ENCODE data around the gene SYTL3.

DNA sequence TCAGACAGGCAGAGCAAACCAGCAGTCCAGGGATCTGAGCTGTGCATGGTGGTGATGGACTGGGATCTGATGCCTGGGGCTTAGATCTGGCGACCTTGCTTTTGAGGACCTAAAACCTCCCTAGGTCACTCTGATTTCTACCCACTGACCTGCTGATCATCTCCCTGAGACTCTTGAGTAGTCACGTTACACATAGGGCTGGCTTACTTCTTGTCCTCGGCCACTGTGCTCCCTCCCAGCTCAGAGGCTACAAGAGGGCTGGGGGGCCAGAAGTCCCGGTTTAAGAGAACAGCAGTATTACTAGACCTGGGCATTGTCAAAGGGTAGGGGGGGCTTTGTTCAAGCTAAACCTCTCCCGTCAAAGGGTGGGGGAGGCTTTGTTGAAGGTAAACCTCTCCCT is 10.8 kb upstream of the SYTL3 start:
- TF ChIP-seq MEF2D (tag; conservative IDR thresholded peaks at IDR 0.05; ENCODE audit: low read depth), result no peak
- TF ChIP-seq NR2F6 (CRISPR knock-in tag; IDR thresholded peaks at IDR 0.05), result no peak
- TF ChIP-seq, protein P1, sequence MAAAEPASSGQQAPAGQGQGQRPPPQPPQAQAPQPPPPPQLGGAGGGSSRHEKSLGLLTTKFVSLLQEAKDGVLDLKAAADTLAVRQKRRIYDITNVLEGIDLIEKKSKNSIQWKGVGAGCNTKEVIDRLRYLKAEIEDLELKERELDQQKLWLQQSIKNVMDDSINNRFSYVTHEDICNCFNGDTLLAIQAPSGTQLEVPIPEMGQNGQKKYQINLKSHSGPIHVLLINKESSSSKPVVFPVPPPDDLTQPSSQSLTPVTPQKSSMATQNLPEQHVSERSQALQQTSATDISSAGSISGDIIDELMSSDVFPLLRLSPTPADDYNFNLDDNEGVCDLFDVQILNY (CRISPR knock-in tag; IDR thresholded peaks at IDR 0.05), result no peak
- TF ChIP-seq RAD51 (IDR thresholded peaks at IDR 0.05; ENCODE audit: borderline replicate concordance, low read depth), result no peak
- TF ChIP-seq, protein P2, sequence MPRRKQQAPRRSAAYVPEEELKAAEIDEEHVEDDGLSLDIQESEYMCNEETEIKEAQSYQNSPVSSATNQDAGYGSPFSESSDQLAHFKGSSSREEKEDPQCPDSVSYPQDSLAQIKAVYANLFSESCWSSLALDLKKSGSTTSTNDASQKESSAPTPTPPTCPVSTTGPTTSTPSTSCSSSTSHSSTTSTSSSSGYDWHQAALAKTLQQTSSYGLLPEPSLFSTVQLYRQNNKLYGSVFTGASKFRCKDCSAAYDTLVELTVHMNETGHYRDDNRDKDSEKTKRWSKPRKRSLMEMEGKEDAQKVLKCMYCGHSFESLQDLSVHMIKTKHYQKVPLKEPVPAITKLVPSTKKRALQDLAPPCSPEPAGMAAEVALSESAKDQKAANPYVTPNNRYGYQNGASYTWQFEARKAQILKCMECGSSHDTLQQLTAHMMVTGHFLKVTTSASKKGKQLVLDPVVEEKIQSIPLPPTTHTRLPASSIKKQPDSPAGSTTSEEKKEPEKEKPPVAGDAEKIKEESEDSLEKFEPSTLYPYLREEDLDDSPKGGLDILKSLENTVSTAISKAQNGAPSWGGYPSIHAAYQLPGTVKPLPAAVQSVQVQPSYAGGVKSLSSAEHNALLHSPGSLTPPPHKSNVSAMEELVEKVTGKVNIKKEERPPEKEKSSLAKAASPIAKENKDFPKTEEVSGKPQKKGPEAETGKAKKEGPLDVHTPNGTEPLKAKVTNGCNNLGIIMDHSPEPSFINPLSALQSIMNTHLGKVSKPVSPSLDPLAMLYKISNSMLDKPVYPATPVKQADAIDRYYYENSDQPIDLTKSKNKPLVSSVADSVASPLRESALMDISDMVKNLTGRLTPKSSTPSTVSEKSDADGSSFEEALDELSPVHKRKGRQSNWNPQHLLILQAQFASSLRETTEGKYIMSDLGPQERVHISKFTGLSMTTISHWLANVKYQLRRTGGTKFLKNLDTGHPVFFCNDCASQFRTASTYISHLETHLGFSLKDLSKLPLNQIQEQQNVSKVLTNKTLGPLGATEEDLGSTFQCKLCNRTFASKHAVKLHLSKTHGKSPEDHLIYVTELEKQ (CRISPR knock-in tag; IDR thresholded peaks at IDR 0.05), result no peak
- TF ChIP-seq MXI1 (IDR thresholded peaks at IDR 0.05; ENCODE audit: low read depth, low read length), result no peak
- no peak for TF ChIP-seq CHCHD3 (CRISPR knock-in tag; IDR thresholded peaks at IDR 0.05)
- TF ChIP-seq, protein P3, sequence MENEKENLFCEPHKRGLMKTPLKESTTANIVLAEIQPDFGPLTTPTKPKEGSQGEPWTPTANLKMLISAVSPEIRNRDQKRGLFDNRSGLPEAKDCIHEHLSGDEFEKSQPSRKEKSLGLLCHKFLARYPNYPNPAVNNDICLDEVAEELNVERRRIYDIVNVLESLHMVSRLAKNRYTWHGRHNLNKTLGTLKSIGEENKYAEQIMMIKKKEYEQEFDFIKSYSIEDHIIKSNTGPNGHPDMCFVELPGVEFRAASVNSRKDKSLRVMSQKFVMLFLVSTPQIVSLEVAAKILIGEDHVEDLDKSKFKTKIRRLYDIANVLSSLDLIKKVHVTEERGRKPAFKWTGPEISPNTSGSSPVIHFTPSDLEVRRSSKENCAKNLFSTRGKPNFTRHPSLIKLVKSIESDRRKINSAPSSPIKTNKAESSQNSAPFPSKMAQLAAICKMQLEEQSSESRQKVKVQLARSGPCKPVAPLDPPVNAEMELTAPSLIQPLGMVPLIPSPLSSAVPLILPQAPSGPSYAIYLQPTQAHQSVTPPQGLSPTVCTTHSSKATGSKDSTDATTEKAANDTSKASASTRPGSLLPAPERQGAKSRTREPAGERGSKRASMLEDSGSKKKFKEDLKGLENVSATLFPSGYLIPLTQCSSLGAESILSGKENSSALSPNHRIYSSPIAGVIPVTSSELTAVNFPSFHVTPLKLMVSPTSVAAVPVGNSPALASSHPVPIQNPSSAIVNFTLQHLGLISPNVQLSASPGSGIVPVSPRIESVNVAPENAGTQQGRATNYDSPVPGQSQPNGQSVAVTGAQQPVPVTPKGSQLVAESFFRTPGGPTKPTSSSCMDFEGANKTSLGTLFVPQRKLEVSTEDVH (IDR thresholded peaks at IDR 0.05; ENCODE audit: low read depth, partially characterized antibody), result no peak

Measured in K562 (cell line).